ENCODE data around the gene PDE5A. TPM values are rescaled to one million over a fixed set of nuclear protein-coding genes. Genes with fewer than 3 reads are reported as not detected.

Gene PDE5A
- total RNA-seq, 1 experiment from 2014 or later, result 114 TPM

- no TSS peak for BruUV-seq (replicated peaks)
- in situ Hi-C loops (cut with HindIII; ENCODE audit: low pct_unique_long_range_greater_than_20kb, low sequenced_read_pairs) (no loop called here), intact Hi-C loops (cut with micrococcal nuclease; ENCODE audit: unreplicated experiment) (no loop called here)
- Histone ChIP-seq H3K27ac (ENCODE audit: low read length) (no peak overlapping the region), H3K4me1 (ENCODE audit: control insufficient read depth, insufficient read depth, low read length) (peaks cover 20% of the 10 kb centered on the region), H3K9me3 (ENCODE audit: control insufficient read depth, insufficient read depth, low read depth, low read length) (no peaks in the 10 kb centered on the region), H3K36me3 (ENCODE audit: control insufficient read depth, insufficient read depth, low read length) (peaks cover 28% of the 10 kb centered on the region), H3K27me3 (ENCODE audit: control insufficient read depth, insufficient read depth, low read length) (no peaks in the 10 kb centered on the region), H3K4me3 (ENCODE audit: low read depth in 2 of 2, low read length in 2 of 2) (no peak overlapping the region)
- no peak for DNase-seq (ENCODE audit: low read depth, low spot score)
- ATAC-seq, result no peak
- no peak for TF ChIP-seq SIN3A (IDR thresholded peaks at IDR 0.05; ENCODE audit: borderline replicate concordance, insufficient read depth, low read depth, low read length)
- TF ChIP-seq POLR2AphosphoS5 (IDR thresholded peaks at IDR 0.05; ENCODE audit: low read depth, low read length), result no peak
- no peak for TF ChIP-seq TCF7L2 (IDR thresholded peaks at IDR 0.05; ENCODE audit: low read depth, low read length)
- no peak for TF ChIP-seq REST (IDR thresholded peaks at IDR 0.05; ENCODE audit: insufficient read depth in 1 of 2, low read depth in 2 of 2, low read length in 1 of 2)
- TF ChIP-seq CTCF (IDR thresholded peaks at IDR 0.05), result no peak
- CTCF ChIA-PET, result no interaction called here
- POLR2A ChIA-PET, result no interaction called here
These were observed 98.8 kb downstream of the PDE5A start for GRCh38 chr4:119529788-119530187.

GRCh38 chr4:119526786-119527550 lies 101.6 kb downstream of the PDE5A start:
- Histone ChIP-seq H3K4me3 (ENCODE audit: low read depth in 2 of 2, low read length in 2 of 2) (no peak overlapping the region), H3K27ac (ENCODE audit: low read length) (no peak overlapping the region), H3K36me3 (ENCODE audit: control insufficient read depth, insufficient read depth, low read length) (peaks cover 30% of the 10 kb centered on the region), H3K4me1 (ENCODE audit: control insufficient read depth, insufficient read depth, low read length) (peaks cover 20% of the 10 kb centered on the region), H3K9me3 (ENCODE audit: control insufficient read depth, insufficient read depth, low read depth, low read length) (no peaks in the 10 kb centered on the region), H3K27me3 (ENCODE audit: control insufficient read depth, insufficient read depth, low read length) (no peaks in the 10 kb centered on the region)
- in situ Hi-C loops (cut with HindIII; ENCODE audit: low pct_unique_long_range_greater_than_20kb, low sequenced_read_pairs) (no loop called here), intact Hi-C loops (cut with micrococcal nuclease; ENCODE audit: unreplicated experiment) (no loop called here)
- no peak for TF ChIP-seq REST (IDR thresholded peaks at IDR 0.05; ENCODE audit: insufficient read depth in 1 of 2, low read depth in 2 of 2, low read length in 1 of 2)
- no peak for TF ChIP-seq SIN3A (IDR thresholded peaks at IDR 0.05; ENCODE audit: borderline replicate concordance, insufficient read depth, low read depth, low read length)
- TF ChIP-seq TCF7L2 (IDR thresholded peaks at IDR 0.05; ENCODE audit: low read depth, low read length), result no peak
- TF ChIP-seq POLR2AphosphoS5 (IDR thresholded peaks at IDR 0.05; ENCODE audit: low read depth, low read length), result no peak
- TF ChIP-seq CTCF (IDR thresholded peaks at IDR 0.05), result no peak
- DNase-seq (ENCODE audit: low read depth, low spot score) (no peak), ATAC-seq (no peak)
- ChIA-PET POLR2A (no interaction called here), CTCF (no interaction called here)
- BruUV-seq (replicated peaks), result no TSS peak
